ENCODE measurements around the gene CLMP.

The CLMP gene

GRCh38 chr11:123187665-123188507 is 7.2 kb downstream of the CLMP start:
- DNase-seq, result no peak

- no peak for DNase-seq
These were observed 7.8 kb downstream of the CLMP start for GRCh38 chr11:123187248-123187647.

GRCh38 chr11:123186286-123186685 is 8.8 kb downstream of the CLMP start:
- no peak for DNase-seq

- no peak for DNase-seq
These were observed 9.7 kb downstream of the CLMP start for GRCh38 chr11:123185326-123185725.

GRCh38 chr11:123184531-123184930 is 10.5 kb downstream of the CLMP start:
- DNase-seq, result no peak

GRCh38 chr11:123183391-123184099 is 11.5 kb downstream of the CLMP start:
- DNase-seq, result no peak

GRCh38 chr11:123181767-123182500 is 13.1 kb downstream of the CLMP start:
- DNase-seq, result no peak

GRCh38 chr11:123181075-123181474 is 14.0 kb downstream of the CLMP start:
- no peak for DNase-seq

- DNase-seq, result no peak
These were observed 14.5 kb downstream of the CLMP start for GRCh38 chr11:123180574-123180973.

GRCh38 chr11:123180166-123180565 is 14.9 kb downstream of the CLMP start:
- no peak for DNase-seq

GRCh38 chr11:123179586-123179985 is 15.5 kb downstream of the CLMP start:
- no peak for DNase-seq

GRCh38 chr11:123178186-123178585 is 16.9 kb downstream of the CLMP start:
- no peak for DNase-seq

- DNase-seq, result no peak
These were observed 18.3 kb downstream of the CLMP start for GRCh38 chr11:123176785-123177184.

- DNase-seq, result no peak
These were observed 20.6 kb downstream of the CLMP start for GRCh38 chr11:123174196-123175183.

GRCh38 chr11:123173856-123174186 is 21.2 kb downstream of the CLMP start:
- DNase-seq, result no peak

- DNase-seq, result no peak
These were observed 21.8 kb downstream of the CLMP start for GRCh38 chr11:123173040-123173855.

GRCh38 chr11:123170929-123171328 is 24.1 kb downstream of the CLMP start:
- no peak for DNase-seq

- DNase-seq, result no peak
These were observed 25.2 kb downstream of the CLMP start for GRCh38 chr11:123169821-123170220.

GRCh38 chr11:123168955-123169484 is 26.0 kb downstream of the CLMP start:
- DNase-seq, result no peak

- no peak for DNase-seq
These were observed 26.8 kb downstream of the CLMP start for GRCh38 chr11:123168241-123168640.

- no peak for DNase-seq
These were observed 28.9 kb downstream of the CLMP start for GRCh38 chr11:123166071-123166559.

Measured in activated gamma-delta T cell (primary cell).